NCI-H510A treated with DMSO at 0.1 percent for 48 hours (cell line): ENCODE measurements around the gene CSNK1E.

Experiments
- DNase-seq: peaks from one replicate; lab custom pipeline; 2025; lab: John Stamatoyannopoulos, UW

The CSNK1E gene

DNA sequence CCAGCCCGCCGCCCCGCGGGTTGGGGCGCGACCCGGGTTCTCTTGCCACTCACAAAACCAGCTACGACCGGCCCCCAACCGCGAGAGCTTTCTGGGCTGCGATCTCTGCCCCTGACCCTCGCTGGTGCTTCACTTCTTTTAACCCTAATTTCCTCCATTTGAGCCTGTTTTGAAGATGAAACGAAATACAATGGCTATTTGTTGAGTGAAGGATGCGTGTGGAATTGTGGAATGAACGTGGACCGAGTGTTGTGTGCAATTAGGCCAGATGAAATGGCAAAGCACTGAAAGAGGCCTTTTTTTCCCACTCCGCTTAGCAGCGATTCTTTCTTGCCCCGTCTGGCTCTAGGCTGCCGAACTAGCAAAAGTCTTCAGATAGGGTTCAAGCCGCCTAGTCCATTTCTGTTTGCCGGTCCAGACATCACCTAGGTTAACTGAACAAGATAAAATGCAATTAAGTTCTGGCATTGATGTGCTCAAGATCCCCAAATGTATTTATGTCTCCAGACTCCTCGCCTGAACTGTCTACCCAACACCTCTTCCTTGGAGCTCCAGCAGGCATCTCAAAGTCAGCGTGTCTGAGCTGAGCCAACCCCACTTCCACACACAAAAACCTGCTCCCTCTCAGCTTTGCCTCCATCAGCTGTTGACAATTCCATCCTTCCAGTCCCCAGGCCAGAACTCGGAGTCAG, 44.0 kb downstream of the CSNK1E start:
- DNase-seq, result no peak

DNA sequence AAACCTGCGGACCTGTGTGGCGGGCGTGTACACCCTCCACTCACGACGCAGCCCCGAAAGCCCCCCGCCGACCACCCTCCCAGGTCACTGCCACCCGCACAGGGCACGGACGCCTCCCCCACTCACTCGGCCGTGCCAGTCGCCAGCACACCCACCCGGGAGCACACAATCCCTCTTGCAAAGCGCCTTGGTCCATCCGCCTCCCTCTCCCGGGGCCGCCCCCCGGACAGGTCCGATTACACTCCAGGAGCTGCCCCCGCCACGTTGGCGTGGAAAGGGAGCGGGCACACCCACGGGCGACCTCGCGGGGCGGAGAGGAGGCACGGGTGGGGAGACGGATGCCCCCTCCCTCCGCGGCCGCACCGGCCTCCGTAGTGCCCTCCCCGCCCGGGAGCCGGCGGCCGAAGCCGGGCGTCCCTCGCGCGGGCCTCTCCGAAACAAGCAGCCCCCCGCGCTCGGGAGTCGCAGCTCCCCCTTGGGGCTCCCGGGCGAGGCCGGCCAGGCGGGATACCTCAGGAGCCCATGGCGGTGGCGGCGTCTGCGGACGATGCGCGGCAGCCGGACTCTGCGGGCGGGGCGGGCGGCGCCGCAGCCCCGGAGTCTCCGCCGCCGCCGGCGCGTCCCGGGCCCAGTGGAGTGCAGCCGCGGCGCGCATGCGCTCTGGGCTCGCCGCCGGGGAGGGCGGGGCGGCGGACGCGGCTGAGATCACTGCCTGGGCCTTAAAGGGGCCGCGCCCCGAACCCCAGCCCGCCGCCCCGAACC, 44.7 kb downstream of the CSNK1E start, which contains the start of gene TMEM184B:
TSS of gene TMEM184B (minus strand) at position 638 of the 762 bp plus-strand sequence. CDS start 25,049 bp downstream, outside the sequence.
- DNase-seq, result peak; percentile 41

DNA sequence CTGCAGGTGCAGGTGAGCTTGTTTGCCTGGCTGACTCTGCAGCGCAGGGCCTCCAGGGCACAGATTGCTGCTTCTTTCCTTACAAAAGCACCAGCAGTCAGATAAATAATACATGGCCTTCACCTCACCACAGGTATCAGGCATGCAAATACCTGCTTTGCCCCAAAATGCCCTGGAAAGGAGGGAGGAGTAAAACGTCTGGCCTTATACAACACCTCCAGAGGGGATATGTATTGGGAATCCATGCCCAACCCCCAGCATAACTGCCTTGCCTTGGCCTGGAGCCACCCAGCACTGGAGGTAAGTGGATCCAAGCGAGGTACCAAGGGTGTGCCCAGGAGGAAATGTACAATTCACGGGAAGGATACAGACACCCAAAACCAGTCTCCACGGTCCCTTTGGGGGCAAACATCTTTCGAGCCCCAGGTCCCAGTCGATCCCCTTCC, 45.3 kb downstream of the CSNK1E start:
- no peak for DNase-seq

DNA sequence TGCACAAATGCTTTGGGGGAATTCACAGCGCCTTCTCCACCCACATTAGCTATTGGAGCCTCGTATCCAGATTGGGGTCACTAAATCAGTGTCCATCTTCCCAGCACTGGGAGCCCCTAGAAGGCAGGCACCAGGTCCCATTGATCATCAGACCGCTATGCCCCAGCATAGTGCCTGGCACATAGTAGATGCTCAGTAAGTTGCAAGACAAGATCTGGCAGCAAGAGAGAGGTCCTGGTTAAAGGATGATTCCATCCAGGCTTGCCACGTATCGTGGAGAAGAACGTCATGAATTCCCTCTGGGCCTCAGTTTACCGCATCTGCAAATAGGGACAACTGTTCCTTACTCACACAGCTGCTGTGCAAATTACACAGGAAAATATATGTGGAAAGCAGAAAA, 46.1 kb downstream of the CSNK1E start:
- no peak for DNase-seq

DNA sequence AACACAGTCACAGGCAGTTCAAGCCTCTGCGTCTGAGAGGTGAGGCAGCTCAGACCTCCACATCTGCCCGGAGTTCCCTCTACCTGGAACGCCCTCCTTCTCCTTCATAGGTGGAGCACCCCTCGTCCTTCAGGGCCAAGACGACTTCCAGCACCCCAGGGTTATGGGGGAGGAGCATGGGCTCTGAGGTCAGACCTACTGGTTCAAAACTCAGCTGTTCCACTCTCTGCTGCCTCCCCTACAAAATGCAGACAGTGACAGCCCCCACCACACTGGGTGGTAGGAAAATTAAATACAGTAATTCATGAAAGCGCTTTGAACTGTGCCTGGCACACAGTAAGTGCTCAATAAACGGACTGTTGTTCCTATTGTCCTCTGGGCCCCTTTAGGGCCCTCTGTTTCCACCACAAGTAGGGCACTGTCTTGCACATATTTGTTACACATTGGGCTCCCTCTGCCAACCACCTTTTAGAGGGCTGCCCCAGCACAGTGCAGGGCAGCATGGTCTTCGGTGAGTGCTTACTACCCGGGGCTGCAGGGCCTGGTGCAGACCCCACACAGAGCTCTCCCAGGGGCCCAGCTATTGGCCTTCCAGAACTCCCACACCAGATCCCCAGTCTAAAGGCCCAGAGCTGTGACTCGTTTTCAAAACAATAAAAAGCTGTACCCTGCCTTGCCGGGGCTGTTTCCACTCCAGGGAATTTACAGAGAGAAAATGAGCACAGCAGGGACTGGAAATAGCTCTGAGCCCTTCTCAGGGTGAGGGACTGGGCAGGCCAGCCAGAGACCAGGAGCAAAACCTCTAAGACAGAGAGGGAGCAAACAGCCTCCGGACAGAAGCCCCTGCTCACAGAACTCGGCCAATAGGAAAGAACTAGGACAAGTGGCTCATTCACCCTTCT, 46.9 kb downstream of the CSNK1E start:
- DNase-seq, result no peak

DNA sequence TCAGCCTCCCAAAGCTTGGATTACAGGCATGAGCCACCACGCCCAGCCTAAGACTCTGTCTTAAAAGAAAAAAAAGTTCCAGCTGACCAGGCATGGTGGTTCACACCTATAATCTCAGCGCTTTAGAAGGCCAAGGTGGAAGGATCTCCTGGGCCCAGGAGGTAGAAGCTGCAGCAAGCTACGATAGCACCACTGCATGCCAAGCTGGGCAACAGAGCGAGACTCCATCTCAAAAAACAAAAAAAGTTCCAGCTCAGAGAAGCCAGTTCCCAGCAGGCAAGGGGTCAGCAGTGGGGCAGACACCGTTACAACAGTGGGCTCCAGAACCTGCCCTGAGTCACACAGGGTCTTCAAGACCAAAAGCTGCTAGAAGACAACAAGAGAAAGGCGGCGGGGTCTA, 47.8 kb downstream of the CSNK1E start:
- no peak for DNase-seq

DNA sequence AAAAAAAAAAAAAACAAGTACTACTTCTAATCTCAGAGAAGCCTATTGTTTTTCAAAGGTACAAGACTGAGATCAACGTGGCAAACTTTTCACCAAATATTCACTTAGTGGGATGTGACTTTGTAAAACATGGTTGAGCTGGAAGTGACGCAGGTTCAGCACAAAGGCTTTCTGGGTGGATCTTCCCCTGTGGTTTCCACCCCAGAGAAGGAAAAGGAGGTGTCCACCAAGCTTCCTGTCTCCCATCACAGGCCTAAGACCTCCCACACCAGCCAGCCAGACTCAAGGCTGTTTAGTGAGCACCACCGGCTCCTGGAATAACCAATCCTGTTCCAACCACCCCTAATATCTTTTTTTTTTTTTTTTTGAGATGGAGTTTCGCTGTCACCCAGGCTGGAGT, 50.1 kb downstream of the CSNK1E start:
- no peak for DNase-seq

DNA sequence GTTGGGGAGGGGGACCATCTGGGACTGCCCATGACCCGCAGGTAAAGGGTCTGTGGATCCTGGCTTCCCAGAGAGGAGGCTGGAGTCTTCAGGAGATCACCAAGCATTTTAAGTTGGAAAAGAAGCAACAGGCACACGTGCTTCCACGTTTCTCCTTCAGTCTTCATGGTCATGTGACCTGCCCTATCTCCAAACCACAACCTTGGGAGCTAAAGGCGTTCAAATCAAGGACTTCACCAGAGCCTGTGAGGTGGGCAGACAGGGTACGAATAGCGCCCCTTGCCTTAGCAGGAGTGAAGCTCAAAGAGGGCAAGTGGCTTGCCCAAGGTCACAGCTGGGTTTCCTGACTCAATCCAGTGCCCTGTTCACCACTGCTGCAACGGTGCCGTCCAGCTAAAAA, 51.1 kb downstream of the CSNK1E start:
- DNase-seq, result no peak

DNA sequence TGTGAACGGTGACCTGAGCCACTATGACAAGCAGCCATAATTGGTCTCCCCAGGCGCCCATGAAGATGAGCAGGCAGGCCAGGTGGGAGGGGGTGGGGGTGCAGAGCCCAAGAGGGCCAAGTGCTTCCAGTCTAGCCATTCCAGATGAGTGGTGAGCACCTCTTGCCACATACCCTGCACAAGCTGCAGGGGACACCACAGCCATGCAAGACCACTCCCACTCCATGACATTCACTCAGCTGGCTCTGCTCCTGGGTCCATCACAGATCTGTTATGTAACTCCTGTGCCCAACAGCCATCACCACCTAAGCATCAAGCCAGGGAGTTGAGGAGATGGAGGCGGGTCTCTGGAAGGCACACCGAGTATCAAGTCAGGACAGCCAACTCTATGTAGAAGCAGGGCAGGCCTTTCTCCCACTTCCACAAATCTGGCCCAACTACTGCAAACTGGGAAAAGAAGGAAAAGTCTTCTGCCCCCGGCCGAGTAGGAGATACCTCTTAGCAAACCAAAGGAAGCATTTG, 52.9 kb downstream of the CSNK1E start:
- no peak for DNase-seq

DNA sequence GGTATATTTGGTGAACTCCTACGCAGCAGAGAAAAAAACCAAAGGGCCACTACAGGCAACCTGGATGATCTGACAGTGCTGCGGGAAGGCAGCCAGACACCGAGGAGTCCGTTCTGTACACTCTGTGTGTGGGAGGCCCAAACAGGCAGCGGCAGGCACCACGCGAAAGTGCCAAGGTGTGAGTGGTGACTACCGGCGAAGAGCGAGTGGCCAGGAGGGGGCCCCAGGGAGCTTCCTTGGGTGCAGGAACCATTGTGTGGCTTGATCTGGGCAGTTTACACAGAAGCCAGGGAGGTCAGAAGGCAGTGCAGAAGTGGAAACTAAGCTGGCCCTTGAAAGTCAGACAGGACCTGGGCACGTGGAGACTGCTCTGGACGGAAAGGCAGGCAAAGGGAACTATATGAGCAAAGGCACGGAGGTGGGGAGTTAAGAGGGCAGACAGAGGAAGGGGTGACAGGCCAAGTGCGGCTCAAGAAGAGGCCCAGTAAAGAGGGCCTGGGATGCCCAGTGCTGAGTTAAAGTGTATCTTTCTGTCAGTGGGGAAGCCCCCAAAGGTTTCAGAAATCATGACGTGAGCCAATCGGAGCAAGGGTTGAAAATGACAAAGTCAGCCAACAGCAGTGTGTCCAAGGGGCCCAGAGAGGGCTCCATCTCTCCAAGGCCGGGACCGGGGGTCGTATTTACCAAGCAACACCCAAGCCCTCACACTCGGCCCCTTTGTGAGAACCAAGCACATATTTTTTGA, 55.0 kb downstream of the CSNK1E start:
- no peak for DNase-seq

DNA sequence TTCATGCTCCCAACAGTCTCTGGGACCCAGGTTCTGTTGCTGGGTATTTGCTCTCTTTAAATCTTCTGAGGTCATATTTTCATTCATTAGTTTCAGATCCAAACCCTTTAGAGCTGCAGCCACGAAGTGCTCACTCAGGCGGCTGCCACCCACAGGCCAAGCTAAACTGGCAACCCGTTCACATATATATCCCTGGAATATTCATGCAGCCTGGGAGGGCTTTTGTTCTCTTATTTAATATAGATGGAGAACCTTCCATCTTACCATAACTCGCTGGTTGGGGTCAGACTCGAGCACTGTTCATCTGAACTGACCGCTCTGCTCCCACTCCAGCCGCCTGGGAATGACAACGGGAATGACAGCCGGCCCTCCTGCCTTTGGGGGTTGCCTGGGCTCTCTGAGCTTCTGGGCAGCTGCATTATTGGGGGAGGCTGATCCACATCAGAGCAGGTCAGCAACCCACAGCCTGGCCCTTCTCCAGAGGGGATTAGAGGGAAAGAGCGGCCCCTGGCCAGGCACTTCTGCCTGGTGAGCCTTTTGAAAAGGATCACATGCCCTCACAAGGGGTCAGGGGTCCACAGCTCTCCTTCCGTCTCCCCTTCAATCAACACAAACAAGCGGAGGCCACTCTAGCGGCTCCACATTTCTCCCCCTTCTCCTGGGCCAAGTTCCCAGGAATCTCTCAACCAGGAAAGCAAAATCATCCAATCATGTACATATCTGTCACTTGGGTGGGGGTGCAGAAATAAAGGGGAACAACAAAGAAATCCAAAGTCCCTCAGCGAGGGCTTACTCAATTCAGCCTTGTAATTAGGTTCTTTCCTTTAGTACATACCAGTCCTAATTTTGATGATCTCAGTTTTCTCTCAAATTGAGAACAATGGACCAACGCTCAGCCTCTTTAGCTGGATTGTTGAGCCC, 56.2 kb downstream of the CSNK1E start:
- no peak for DNase-seq

DNA sequence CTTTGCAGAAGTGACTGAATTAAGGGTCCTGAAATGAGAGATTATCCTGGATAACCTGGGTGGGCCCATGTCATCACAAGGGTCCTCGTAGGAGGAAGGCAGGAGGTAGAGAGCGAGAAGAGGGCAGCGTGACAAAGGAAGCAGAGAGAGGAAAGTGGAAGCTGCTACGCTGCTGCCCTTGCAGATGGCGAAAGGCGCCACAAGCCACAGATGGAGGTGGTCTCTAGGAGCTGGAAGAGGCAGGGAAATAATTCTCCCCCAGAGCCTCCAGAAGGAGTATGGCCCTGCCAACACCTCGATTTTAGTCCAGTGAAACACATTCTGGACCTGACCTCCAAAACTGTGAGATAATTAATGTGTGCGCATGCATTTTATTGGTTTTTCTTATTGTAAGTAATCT, 57.9 kb downstream of the CSNK1E start:
- no peak for DNase-seq

DNA sequence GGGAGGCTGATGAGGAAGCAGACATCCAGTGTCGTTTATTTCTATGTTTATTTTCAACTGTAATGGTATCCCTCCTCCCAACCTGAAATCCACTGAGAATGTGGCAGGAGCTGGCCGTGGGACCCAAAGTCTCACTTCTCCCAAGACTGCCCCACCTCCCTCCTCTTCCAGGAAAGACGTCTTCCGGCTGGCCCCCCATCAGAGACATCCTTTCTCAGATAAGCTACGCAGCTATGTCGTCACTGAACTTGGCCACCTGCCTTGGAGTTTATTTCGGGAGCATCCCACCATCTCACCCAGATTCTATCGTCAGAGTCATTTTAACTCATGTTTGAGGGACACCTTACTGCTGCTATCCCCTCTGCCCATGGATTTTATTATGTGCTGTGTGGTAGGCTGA, 58.3 kb downstream of the CSNK1E start:
- DNase-seq, result no peak

DNA sequence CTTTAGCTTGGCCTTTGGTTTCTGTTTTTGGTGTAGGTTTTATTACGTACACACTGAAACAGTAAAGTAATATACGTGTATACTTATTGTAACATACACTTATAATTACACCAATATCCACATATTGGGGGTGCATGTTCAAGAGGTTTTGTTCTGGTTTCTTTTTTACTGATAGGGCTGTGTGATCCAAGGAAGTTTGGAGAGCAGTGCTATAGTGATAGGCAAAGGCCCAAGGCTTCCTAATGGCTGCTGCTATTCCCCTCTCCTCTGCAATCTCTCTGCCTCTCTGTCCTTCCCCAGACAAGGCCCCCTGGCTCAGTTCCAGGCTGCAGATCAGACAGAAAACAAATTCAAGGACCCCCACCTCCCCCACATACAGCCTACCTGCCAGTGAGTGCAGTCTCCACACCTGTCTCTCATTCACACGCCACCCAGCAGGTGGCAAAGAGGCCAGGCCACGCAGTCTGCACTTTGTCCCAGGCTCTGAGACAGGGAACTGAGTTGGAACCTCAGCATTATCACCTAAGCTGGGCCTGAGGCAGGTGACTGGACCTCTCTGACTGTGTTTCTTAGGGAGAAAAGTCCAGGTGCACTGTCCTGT, 59.5 kb downstream of the CSNK1E start:
- DNase-seq, result peak; percentile 80

DNA sequence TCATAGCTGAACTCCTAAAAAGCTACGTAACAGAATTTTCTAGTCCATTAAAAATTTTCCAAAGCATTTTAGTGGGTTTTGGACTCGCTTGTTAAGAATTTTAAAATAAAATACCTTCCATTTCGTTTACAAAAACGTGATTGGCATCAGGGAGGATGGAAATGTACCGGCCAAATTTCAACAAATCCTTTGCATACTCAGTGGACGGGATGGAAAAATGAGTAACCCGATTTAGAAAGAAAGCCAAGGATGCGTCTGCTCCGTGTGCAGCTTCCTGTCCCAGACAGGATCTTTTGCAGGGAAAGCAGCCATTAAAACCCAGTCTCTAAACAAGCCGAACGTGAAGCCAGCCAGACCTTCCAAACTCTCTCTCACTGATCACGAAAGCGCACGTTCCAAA, 60.1 kb downstream of the CSNK1E start:
- no peak for DNase-seq

DNA sequence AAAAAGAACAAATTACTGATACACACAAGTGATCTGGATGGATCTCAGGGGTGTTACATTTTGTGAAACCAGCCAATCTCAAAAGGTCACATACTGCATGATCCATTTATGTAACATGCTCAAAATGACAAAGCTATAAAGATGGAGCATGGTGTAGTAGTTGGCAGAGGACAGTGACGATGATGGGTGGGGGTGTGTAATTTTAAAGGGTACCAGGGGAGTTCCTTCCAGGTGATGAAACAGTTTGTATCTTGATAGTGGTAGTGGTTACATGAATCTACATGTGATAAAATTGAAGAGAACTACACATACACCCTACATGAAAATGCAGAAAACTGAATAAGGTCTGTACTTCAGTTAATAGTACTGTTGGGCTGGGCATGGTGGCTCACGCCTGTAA, 61.5 kb downstream of the CSNK1E start:
- no peak for DNase-seq

DNA sequence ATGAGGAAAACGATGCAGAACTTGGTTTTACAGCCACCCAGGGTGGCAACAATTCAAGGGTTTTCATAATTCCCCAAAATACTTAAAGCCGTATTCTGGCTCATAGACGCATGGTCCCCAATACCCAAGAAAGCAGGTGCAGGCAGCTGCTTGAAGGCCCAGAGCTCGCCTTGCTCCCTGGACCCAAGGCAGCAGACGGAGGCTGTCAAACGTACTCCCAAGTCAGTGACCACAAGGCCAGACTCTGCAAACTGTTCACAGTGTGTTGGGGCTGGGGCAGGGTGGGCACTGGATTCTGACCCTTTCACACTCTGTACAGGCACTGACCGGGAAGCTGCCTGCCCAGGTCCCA, 65.9 kb downstream of the CSNK1E start:
- no peak for DNase-seq

DNA sequence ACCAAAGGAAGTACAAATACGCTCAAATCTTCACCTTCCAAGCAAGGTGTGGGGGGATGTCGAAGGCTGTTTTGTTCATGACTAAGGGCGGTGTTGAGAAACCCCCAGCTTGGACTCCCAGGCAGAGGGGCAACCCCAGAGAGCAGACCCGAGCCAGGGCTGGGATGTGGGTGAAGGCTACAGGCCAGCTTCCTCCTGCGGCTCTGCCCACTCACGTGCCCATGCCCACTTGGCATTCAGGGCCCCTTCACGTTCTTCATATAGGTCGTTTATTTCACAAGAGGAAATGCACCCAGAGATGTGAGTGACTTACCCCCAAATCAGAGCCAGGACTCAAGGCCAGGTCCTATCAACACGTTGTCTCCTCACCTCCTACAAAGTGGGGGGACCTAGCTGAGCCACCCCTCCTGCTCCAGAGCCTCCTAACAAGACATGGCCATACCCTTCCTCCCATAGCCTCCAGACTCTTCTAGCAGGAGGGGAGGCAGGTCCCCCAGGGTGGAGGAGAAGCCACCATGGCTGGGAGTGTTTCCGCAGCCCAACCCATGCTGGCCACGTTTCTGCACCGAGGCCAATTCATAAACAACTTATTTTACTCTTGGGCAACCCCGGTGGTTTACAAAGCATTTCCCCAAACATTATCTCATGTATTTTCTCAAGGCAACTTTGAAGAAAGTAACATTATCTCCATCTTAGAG, 66.4 kb downstream of the CSNK1E start:
- no peak for DNase-seq

DNA sequence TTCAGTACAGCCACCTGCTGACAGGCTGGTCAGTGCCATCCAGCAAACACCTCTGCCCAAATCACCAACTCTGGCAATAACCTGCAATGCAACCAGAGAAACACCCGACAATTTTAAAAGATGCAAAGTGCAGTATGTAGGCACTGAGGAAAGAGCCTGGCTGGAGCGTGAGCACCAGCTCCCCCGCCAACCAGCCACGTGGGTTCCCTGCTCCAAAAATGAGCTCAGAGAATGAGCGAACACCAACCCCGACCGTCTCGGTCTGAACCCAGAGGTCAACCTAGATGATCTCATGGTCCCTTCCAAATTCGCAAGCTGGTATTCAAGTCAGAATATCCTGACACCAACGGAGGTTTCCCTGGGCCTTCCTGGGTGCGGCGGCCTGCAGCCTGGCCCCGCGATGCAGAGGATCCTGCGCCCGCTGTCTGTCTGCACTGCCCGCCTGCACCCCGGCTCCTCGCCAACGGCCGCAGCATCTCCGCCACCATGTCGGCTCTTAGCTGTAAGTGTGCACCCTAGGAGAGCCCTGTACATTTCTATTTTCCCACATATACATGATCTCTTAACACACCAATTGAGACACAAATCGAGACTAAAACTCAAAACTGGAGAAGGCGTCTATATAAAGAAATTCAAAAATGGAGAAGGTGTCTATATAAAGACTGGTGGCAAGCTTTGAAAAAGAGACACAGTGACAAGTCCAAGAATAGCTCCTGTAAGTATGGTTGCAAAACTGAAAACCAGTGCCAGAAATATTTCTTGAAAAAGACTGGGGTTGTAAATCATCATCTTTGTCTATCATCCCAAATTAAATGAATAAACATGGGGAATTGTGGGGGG, 67.2 kb downstream of the CSNK1E start:
- DNase-seq, result no peak
